BE2C (cell line): Measurements from ENCODE around the gene NUP58.
A peak's percentile ranks its signal among the peaks of the same experiment; 100 is the strongest.

ENCODE experiments used
- DNase-seq: peaks from one replicate; pipeline ENCODE4 v3.0.0-alpha.2; 2020
- H3K27me3 ChIP-seq: fragments of 250-450 bp; sonication (Bioruptor Pico); 2 replicates; pipeline ENCODE4 v1.5.1; 2020; ENCODE audit warnings: mild to moderate bottlenecking
- H3K36me3 ChIP-seq: fragments of 250-450 bp; sonication (Bioruptor Pico); 2 replicates; pipeline ENCODE4 v1.5.1; 2020; ENCODE audit warnings: mild to moderate bottlenecking
- H3K4me1 ChIP-seq: fragments of 250-450 bp; sonication (Bioruptor Pico); 2 replicates; pipeline ENCODE4 v1.5.1; 2020
- H3K4me3 ChIP-seq: 2 replicates; pipeline ENCODE4 v1.5.1; 2011; ENCODE audit warnings: low read depth, low read length
- H3K9me3 ChIP-seq: fragments of 250-450 bp; sonication (Bioruptor Pico); 2 replicates; pipeline ENCODE4 v1.5.1; 2020
- TF ChIP-seq, protein P1 (sequence below): IDR thresholded peaks from 2 replicates; pipeline ENCODE4 v1.5.1; 2012; ENCODE audit warnings: mild to moderate bottlenecking, low read depth, low read length

NUP58 gene

DNA sequence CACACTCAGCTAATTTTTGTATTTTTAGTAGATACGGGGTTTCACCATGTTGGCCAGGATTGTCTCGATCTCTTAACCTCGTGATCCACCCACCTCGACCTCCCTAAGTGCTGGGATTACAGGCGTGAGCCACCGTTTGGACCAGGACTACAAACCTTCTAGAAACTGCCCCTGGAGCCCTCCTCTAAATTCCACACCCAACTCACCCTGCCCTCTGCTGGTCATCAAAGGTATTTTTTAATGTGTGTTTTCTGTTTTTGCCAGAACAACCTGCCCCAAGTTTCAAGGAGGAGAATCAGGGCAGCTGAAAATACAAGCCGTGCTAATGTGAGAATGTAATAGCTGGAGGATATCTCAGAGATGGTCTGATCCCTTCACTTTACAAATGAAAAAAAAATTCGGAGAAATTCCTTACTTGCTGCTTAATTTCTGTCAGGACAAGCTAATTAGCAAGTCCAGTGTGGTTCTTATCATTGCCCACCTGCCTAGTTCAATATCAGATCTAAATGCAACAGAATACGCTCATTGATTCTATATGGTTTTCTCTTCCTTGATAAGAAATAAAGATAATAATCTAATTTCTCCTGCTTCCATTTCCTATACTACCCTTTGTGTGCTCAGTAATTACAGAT lies 74.4 kb downstream of the NUP58 start:
- DNase-seq, result peak; percentile 49
- TF ChIP-seq, protein P1, sequence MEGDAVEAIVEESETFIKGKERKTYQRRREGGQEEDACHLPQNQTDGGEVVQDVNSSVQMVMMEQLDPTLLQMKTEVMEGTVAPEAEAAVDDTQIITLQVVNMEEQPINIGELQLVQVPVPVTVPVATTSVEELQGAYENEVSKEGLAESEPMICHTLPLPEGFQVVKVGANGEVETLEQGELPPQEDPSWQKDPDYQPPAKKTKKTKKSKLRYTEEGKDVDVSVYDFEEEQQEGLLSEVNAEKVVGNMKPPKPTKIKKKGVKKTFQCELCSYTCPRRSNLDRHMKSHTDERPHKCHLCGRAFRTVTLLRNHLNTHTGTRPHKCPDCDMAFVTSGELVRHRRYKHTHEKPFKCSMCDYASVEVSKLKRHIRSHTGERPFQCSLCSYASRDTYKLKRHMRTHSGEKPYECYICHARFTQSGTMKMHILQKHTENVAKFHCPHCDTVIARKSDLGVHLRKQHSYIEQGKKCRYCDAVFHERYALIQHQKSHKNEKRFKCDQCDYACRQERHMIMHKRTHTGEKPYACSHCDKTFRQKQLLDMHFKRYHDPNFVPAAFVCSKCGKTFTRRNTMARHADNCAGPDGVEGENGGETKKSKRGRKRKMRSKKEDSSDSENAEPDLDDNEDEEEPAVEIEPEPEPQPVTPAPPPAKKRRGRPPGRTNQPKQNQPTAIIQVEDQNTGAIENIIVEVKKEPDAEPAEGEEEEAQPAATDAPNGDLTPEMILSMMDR, result peak; percentile 78
- no peaks in the 10 kb centered on the region for H3K9me3 ChIP-seq
- no peaks in the 10 kb centered on the region for H3K36me3 ChIP-seq
- H3K4me3 ChIP-seq, result no peak overlapping the region
- H3K27me3 ChIP-seq, result peaks cover 59% of the 10 kb centered on the region
- no peaks in the 10 kb centered on the region for H3K4me1 ChIP-seq

DNA sequence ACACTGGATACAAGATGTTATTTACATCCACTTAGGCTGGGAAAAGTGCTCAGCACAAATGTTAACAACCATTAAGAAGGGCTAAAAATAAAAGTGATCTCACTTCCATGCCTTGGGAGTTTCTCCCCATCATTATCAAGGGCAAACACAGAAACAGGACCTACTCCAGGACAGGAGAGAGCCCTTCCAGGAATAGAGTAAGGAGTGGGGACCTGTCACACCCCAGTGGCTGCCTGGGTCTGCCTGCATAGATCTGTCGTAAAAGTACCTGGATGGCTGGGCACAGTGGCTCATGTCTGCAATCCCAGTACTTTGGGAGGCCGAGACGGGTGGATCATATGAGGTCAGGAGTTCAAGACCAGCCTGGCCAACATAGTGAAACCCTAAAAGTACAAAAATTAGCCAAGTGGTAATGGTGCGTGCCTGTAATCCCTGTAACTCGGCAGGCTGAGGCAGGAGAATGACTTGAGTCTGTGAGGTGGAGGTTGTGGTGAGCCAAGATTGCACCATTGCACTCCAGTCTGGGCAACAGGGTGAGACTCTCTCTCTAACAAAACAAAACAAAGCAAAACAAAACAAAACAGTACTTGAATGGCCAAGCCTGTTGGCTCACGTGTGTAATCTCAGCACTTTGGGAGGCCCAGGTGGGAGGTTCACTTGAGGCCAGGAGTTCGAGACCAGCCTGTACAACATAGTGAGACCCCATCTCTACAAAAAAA lies 76.0 kb downstream of the NUP58 start:
- DNase-seq, result no peak
- Histone ChIP-seq H3K9me3 (no peaks in the 10 kb centered on the region), H3K4me3 (no peak overlapping the region), H3K4me1 (no peaks in the 10 kb centered on the region), H3K36me3 (no peaks in the 10 kb centered on the region), H3K27me3 (peaks cover 48% of the 10 kb centered on the region)
- TF ChIP-seq, protein P1, result no peak

DNA sequence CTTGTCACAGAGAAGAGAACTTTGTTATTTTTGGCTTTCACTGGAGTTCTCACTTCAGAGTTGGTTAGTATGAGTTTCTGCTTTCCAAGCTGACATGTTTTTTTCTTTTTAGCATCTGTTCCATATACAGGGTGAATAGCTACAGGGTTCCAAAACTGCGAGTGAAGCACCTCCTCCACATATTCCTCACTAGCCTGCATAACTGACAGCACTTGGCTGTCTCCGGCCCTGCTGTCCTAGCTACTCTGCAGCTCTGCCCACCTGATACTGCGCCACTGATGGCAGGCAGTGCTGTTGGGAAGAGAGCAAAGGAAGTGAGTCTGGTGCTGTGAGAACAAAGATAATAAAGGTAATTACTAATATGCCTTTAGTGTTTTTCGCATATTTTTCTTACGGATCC lies 77.1 kb downstream of the NUP58 start:
- no peaks in the 10 kb centered on the region for H3K36me3 ChIP-seq
- TF ChIP-seq, protein P1, result no peak
- H3K27me3 ChIP-seq, result peaks cover 41% of the 10 kb centered on the region
- no peaks in the 10 kb centered on the region for H3K4me1 ChIP-seq
- H3K9me3 ChIP-seq, result no peaks in the 10 kb centered on the region
- no peak overlapping the region for H3K4me3 ChIP-seq
- DNase-seq, result no peak

DNA sequence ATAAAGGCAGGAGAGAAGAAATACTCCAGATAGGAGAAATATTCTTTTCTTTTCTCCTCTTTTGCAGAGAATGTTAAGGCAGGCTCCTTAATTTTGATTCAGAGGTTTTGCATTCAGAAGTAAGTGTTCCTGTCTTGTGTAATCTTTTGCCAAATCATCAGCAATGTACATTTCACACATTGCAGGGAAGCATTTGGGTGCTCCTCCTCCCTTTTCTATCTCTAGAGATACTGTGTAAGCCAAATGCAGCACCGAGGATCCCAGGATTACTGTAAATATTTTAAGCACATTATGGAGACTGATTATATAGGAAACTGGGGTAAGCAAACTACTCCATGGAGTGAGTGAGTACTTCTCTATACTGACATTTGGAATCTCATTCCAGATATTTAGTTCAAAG lies 77.6 kb downstream of the NUP58 start:
- no peak overlapping the region for H3K4me3 ChIP-seq
- no peaks in the 10 kb centered on the region for H3K4me1 ChIP-seq
- peaks cover 40% of the 10 kb centered on the region for H3K27me3 ChIP-seq
- DNase-seq, result no peak
- no peaks in the 10 kb centered on the region for H3K36me3 ChIP-seq
- TF ChIP-seq, protein P1, result no peak
- no peaks in the 10 kb centered on the region for H3K9me3 ChIP-seq

DNA sequence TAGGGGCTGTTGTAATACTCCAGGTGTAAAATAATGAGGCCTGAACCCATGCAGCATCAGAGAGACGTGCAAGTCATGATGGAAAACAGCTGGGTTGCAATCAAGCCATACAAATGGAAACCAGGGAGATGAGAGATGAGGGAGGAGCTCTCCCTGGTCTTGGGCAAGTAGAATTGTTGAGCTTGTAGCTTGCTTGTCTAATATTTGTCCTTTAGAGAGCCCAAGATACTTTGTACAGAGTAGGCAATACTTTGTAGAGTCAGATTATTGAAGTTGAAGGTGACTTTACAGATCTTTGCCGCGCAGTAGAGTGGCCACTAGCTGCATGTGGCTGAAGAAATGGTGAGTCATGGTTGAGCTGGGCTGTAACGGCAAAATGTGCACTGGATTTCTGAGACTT lies 78.7 kb downstream of the NUP58 start:
- H3K27me3 ChIP-seq, result peaks cover 40% of the 10 kb centered on the region
- TF ChIP-seq, protein P1, result no peak
- no peaks in the 10 kb centered on the region for H3K4me1 ChIP-seq
- no peaks in the 10 kb centered on the region for H3K36me3 ChIP-seq
- DNase-seq, result no peak
- no peak overlapping the region for H3K4me3 ChIP-seq
- H3K9me3 ChIP-seq, result no peaks in the 10 kb centered on the region

DNA sequence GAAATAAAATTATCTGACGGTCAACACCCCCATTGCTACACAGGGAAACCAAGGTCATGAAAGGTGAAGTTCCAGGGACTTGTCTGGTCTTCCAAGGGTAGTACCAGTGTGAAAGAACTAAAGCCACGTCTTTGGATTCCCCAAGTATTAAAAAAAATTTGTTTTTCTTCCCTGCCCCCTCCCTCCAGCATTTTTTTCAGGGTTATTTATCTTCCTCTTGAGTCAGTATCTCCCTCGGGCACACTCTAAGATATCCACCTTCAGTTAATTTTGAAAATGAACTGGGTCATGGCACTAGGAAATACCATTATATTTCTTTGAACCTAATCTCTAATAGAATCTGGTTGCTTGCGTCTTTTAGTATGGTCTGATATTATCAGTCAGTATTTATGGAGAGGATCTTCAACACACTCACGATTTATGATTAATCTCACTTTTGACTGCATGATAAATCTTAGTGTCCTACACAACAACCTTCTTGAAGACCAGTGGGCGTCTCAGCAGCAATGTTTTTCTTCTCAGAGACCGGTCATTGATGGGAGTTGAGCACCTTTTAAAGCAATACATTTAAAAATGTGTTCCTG lies 79.4 kb downstream of the NUP58 start:
- TF ChIP-seq, protein P1, result no peak
- H3K4me3 ChIP-seq, result no peak overlapping the region
- H3K4me1 ChIP-seq, result no peaks in the 10 kb centered on the region
- H3K36me3 ChIP-seq, result no peaks in the 10 kb centered on the region
- no peaks in the 10 kb centered on the region for H3K9me3 ChIP-seq
- no peak for DNase-seq
- peaks cover 39% of the 10 kb centered on the region for H3K27me3 ChIP-seq
